GM12874 (cell line): ENCODE data around the gene COX10.

Source experiments
- CTCF ChIP-seq: IDR thresholded peaks from 2 replicates; pipeline ENCODE4 v1.5.1; 2011; ENCODE audit warnings: low read depth, mild to moderate bottlenecking, control low read depth, low read length, moderate library complexity; ENCODE audit not compliant: insufficient read depth

The COX10 gene

GRCh38 chr17:14144508-14144907 lies 75.2 kb downstream of the COX10 start:
- TF ChIP-seq CTCF = no peak

GRCh38 chr17:14149751-14150150 lies 80.4 kb downstream of the COX10 start:
- TF ChIP-seq CTCF = no peak

- no peak for TF ChIP-seq CTCF
Measured at GRCh38 chr17:14150619-14151018, 81.3 kb downstream of the COX10 start.

GRCh38 chr17:14152721-14153120 lies 83.4 kb downstream of the COX10 start:
- TF ChIP-seq CTCF = no peak

GRCh38 chr17:14153374-14153773 lies 84.1 kb downstream of the COX10 start:
- no peak for TF ChIP-seq CTCF

GRCh38 chr17:14156689-14157088 lies 87.4 kb downstream of the COX10 start:
- TF ChIP-seq CTCF = no peak

GRCh38 chr17:14157822-14158221 lies 88.5 kb downstream of the COX10 start:
- TF ChIP-seq CTCF = no peak

- no peak for TF ChIP-seq CTCF
Measured at GRCh38 chr17:14158707-14159106, 89.4 kb downstream of the COX10 start.
